ENCODE measurements around the gene UBE2N.
"Not testable (repeated sequence)": the region's sequence is repeated elsewhere in the genome, so short reads cannot be mapped to it uniquely, and the experiment has no call there.

UBE2N gene

DNA sequence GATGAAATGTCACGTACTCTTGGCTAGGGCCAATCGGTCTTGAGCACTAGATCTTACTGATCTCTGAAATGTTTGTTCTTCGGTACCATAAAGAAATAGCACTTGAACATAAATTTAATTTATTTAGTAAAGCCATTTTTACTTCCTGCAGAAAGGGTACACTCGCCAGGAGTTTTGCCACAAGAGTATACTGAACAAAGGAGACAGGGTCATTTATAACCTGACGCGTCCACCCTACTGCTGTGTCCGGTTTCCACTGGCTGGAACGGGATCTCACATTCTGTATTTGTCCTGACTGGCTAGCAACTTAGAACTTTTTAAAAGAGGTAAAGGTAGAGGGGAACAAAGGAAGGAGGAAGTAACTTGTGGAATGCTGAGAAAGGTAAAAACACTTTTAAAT is 29.4 kb downstream of the UBE2N start:
- DNase-seq (ENCODE audit: low read depth in 2 of 2), result not testable (repeated sequence)

DNA sequence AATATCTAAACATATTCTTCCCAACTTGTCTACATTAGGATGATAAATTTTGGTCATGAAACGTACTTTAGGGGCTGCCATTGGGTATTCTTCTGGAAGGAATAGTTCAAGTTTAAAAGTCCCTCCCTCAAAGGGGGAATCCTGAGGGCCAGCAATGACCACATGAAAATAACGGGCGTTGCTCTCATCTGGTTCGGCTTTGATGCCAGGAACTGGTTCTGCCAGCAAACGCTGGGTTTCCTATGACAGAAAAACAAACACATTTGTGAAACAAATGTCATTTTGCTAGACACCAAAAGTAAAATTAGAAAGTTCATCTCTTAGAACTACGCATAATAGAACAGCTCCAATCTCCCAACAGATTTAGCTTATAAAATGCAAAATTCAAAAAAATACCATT is 30.7 kb downstream of the UBE2N start:
- not testable (repeated sequence) for DNase-seq (ENCODE audit: low read depth in 2 of 2)

DNA sequence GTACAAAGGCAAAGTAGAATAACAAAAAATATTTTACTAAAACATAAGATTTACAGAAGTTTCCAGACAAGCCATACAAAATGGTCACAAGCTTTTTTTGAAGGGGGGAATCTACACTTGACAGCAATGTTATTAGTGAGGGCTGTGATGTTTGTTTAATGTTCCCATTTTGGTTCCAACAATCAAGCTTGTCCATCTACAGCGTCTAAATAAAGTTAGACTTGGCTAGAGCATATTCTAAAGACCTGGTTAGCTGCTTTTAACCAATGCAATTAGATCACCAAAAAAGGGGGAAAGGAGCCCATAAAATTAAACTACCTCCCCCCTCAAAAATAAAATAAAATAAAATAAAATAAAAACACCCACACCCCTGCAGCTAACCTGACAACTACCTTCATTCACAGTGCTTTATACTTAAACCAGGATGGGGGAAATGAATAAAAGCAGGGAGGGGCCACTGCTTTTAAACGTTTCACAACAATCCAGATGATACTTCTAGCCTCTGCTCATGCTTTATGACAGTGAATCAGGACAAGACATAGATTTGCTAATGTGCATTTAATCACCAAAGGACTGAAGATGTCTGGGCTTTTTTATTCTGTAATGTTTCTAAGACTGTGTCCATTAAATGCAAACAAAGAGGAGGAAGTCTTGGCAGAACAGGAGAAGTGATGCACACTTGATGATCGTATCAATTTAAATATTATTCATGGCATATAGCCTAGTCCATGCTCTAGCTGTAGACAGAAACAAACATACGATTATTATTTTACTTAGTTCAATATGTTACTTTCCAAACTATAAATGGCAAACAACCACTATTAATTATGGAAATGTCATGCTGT is 32.2 kb downstream of the UBE2N start:
- not testable (repeated sequence) for DNase-seq (ENCODE audit: low read depth in 2 of 2)

DNA sequence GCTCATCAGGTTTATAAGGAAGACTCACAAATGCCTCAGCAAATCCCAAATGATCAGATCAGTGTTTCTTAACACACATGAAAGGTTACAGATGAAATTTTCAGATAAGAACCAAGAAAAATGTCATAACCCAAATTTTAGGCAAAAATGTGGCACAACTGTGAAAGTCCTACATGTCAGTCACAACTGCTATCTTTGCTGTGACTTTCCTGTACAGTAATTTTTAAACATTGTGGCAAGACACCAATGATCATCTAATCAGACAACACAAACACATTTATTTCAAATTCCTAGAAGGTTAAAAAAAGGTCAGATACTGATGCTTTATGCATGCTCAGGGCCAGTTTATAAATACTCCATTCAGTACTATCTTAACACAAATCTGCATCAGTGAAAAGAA is 32.9 kb downstream of the UBE2N start:
- DNase-seq (ENCODE audit: low read depth in 2 of 2), result no peak

DNA sequence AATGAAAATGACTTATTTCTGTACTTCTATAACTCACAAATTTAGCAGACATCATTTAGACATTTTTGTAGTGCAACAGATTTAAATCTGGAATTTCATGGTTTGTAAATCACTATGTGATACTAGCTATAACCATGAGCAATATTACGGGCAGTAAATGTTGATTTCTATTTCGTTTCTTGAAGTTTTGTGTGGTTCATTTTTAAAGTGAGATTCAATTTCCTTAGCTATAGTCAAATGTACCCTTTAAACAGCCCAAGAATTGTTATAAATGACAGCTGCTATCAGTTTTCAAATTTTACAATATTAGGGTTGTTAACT is 33.8 kb downstream of the UBE2N start:
- no peak for DNase-seq (ENCODE audit: low read depth in 2 of 2)

GRCh38 chr12:93407054-93407962 is 34.4 kb downstream of the UBE2N start:
- no peak for DNase-seq (ENCODE audit: low read depth in 2 of 2)

GRCh38 chr12:93404961-93405849 is 36.5 kb downstream of the UBE2N start:
- no peak for DNase-seq (ENCODE audit: low read depth in 2 of 2)

- DNase-seq (ENCODE audit: low read depth in 2 of 2), result no peak
These were observed 37.6 kb downstream of the UBE2N start for GRCh38 chr12:93403988-93404803.

GRCh38 chr12:93402333-93403311 is 39.1 kb downstream of the UBE2N start:
- DNase-seq (ENCODE audit: low read depth in 2 of 2), result no peak

- not testable (repeated sequence) for DNase-seq (ENCODE audit: low read depth in 2 of 2)
These were observed 42.4 kb downstream of the UBE2N start for GRCh38 chr12:93399183-93399863.

DNA sequence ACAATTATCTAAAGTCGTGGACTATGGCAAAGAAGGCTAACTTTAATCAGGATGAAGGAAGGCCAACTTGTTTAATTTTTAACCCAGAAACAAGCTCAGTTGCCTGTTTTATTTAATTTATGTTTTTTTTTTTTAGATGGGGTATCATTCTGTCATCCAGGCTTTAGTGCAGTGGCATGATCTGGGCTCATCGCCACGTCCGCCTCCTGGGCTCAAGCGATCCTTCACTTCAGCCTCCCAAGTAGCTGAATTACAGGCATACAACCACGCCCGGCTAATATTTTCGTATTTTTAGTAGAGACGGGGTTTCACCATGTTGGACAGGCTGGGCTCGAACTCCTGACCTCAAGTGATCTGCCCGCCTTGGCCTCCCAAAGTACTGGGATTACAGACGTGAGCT is 44.3 kb downstream of the UBE2N start:
- no peak for DNase-seq (ENCODE audit: low read depth in 2 of 2)

GRCh38 chr12:93393425-93393824 is 48.3 kb downstream of the UBE2N start:
- no peak for DNase-seq (ENCODE audit: low read depth in 2 of 2)

- DNase-seq (ENCODE audit: low read depth in 2 of 2), result no peak
These were observed 51.0 kb downstream of the UBE2N start for GRCh38 chr12:93390549-93391297.

- no peak for DNase-seq (ENCODE audit: low read depth in 2 of 2)
These were observed 51.7 kb downstream of the UBE2N start for GRCh38 chr12:93390031-93390430.

GRCh38 chr12:93387780-93388179 is 54.0 kb downstream of the UBE2N start:
- DNase-seq (ENCODE audit: low read depth in 2 of 2), result no peak

- not testable (repeated sequence) for DNase-seq (ENCODE audit: low read depth in 2 of 2)
These were observed 59.7 kb downstream of the UBE2N start for GRCh38 chr12:93381976-93382437.

DNA sequence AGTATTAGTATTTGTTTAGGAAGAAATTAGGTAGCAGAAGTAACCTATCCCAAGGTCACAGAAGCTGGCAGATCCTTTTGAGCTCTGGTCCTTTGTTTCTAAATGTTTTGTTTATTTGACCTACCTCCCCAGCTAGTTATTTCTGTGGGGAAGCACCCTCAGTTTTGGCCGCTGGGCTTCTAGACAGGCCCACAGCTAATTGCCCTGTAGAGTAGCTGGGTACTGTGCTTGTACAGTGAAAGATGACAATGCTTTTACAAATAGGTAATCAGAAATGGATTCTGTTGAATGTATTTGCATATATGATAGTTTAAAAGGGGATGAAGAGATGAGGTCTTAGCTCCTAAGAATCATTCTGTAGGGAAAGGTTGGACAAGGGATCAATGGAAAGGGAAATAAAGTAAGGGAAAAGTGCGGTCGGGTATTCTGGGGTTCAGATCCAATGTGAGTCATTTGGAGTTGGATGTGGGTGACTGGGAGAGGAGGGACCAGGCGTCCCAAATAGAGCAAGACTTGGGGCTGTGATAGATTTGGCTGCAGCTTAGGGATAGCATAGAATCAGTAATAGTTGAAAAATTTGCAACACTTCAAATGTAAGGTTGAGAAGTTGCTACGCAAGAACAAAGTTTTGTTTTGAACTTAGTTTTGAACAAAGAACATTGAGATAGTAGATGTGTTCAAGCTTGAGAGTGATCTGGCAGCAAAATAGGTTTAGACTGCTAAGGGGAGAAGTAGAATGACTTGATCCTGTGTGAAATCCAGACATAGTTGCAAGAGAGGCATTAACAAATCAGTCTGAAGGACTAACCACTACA is 60.4 kb downstream of the UBE2N start:
- DNase-seq (ENCODE audit: low read depth in 2 of 2), result no peak
